GM18502 (cell line): Measurements from ENCODE around the gene CNPY1.
A peak's percentile ranks its signal among the peaks of the same experiment; 100 is the strongest.
"Not testable (repeated sequence)": the region's sequence is repeated elsewhere in the genome, so short reads cannot be mapped to it uniquely, and the experiment has no call there.

Experiments
- ATAC-seq: cut with Tn5 transposase; IDR thresholded peaks from one replicate; pipeline ENCODE4 v1.9.1; 2021; ENCODE audit warnings: mild to moderate bottlenecking; ENCODE audit not compliant: unreplicated experiment, poor library complexity

CNPY1 gene

DNA sequence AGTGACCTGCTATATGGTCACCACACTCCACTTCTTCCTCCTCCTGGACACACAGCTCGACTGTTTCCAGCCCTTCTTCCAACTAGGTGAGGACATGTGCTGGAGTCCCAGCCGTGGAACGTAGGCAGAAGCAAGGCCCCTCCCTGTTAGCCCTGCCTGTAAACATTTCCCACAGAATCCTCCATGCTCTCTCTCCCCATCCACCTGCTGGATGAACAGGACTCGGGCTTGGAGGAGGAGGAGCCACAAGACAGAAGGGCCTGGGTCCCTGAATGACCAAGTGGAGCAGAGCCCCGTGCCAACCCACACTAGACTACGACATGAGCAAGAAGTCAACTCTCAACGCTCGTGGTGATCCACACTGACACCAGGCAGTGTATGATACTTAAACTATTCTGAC lies 9.9 kb downstream of the CNPY1 start:
- no peak for ATAC-seq

DNA sequence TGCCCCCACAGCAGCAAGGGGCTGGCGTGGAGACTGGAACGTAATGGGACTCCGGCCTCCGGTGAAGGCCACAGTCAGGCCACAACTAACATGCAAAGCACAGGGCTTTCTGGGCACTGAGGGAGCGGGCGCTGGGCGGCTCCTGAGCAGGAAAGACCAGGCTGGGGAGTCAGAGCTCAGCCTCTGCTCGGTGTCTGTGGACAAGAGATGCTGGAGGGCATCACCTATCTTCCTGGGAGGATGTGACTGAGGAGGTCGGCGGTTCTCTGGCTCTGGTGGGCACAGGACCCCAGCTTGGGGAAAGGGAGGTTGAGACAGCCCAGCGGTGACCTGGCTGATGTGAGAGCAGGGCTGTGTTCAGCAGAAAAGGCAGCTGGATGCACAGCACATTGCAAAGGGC lies 11.7 kb downstream of the CNPY1 start:
- no peak for ATAC-seq

DNA sequence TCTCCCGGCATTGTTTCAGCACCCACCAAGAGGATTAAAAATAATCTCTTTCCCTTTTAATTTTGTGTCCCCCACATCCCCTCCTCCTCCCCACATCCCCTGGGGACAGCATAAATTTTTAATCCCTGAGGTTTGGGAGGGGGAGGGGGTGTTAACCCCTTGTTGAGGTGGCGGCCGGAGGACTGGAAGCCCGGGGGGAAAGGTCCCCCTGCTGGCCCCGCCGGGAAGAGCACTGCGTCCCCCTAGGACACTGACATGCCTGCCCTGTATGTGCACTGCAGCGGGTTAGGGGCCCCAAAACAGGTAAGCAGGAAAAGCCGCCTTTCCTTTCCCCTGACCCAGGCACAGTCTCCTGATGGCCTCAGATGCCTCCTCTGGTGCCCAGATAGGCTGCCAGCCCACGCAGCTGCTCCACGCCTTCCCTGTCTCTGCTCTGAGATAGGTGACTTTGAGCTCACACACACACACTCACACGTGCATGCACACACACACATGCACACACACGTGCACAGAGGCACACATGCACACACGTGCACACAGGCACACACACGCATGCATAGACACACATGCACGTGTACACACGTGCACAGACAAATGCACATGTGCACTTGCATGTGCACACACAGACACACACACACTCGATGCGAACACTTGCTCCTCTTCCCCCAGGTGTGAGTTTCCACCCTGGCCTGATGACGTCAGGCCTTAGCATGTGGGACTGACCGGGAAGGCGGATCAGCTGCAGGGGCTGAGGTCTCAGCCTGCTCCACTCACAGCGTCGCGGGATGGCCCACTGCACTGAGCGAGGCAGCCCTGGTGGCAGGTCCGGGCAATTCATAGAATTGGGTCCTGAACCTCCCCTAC lies 12.3 kb downstream of the CNPY1 start:
- peak; percentile 70 for ATAC-seq

DNA sequence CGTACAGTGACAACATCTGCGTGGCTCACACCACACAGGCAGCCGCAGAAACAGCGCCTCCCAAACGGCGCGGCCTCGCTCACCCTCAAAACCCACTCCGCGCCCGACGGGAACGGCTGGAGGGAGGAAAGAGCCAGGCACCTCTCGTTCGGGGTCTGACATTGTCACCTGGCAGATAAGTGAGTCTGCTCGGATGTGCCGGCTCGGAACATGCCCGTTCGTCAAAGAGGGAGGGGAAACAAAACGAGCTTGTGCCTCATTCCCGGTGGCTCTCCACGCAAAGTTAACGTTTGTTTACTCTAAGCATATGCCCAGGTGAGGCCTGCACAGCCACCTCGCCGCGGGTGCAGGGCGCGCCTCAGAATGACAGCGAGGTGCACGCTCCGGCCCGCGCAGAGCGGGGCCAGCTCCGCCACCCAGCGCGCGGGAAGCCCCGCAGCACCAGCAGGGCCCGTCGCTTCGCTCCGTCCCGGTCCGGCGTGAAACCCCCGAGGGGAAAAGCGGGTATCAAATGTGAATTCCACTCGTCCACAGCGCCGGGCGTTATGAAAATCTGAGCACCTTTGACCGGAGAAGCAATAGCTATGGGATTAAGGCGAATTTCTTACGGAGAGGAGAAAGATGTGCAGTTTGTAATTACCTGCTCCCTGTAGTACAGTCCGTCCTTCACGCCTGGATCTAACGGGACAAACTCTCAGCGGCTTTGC lies 13.1 kb downstream of the CNPY1 start:
- ATAC-seq, result peak; percentile 15

DNA sequence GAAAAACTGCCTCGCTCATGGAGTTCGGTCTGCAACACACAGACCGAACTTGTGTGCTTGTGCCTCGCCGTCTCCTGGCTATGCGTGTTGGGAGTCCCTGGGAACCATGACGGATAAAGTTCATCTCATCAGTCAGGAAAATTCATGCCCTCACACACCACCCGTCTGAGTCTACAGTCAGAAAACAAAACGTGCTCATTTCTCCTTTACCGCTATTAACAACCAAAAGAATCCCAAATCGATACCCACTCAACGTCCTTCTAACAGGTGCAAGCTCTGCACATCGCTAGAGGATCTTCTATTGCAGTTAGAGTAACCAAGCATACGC lies 13.6 kb downstream of the CNPY1 start:
- ATAC-seq, result peak; percentile 7

DNA sequence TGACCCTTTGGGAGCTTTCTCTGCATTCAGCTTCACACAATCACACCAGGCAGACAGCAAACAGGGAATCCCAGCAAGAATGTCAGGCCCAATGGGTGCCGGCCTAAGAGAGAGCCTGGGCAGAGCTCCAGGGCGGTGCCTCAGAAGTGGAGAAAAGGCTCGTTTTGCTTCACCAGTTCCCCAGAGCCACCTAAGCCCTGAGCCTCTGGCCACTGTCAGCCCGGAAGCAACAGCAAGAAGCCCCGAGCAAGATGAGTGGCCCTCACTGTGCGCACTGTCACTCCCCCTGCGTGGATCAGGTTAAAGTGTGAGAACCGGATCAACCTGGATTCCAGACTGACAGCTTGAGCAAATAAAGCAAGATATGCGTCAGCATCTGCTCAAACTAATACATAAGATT lies 14.7 kb downstream of the CNPY1 start:
- no peak for ATAC-seq

DNA sequence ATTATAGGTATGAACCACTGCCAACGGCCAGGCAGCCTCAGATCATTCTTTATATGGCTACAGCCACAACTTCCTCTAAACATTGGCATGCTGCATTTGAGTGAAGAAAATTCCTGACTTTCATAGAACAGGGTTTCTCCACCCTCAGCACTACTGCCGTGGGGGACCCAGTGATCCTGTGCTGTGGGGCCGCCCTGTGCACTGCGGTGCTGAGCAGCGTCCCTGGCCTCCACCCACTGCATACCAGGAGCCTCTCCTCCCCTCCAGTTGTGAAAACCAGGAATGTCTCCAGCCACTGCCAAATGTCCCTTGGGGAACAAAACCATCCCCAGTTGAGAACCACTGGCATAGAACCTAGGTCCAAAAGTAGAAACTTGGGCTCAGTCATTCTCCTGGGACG lies 15.8 kb downstream of the CNPY1 start:
- ATAC-seq, result no peak

DNA sequence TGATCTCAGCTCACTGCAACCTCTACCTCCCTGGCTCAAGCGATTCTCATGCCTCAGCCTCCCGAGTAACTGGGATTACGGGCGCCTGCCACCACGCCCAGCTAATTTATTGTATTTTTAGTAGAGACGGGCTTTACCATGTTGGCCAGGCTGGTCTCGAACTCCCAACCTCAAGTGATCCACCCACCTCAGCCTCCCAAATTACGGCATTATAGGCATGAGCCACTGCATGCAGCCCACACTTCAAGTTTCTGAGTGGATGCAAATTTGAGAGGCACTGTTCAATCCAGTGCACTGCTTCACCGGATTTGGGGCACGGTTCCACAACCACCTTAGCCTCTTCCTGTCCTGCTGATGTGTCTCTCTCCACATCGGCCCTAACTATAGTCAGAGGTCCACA lies 16.5 kb downstream of the CNPY1 start:
- no peak for ATAC-seq

DNA sequence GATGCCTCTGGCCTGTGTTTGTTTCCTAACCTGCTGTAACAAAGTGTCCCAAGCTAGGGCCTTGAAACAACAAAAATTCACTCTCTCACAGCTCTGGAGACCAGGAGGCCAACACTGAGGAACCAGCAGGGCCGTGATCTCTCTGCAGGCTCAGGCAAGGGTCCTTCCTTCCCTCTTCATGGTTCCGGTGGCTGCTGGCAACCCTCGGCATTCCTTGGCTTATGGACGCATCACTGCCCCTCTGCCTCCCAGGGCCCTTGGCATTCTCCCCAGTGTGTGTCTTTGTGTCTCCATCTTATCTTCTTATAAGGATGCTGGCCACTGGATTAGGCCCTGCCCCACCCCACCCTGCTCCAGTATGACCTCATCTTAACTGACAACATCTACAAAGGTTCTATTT lies 17.0 kb downstream of the CNPY1 start:
- no peak for ATAC-seq

DNA sequence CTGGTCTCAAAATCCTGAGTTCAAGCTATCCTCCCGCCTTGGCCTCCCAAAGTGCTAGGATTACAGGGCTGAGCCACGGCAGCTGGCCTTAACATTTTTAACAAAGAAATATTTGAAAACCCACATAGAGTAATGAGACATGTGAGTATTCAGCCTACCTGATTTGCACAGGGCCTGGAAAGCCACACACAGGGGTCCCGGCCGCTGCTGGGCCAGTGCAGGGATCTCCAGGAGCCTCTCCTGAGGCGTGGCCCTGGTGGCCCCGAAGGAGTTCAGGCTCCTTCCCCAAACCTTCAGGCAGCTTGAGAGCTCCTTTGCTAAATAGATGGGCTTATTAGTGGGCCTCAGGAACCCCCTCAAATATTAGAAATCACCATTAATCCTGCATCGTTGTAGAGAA lies 18.7 kb downstream of the CNPY1 start:
- ATAC-seq, result no peak

DNA sequence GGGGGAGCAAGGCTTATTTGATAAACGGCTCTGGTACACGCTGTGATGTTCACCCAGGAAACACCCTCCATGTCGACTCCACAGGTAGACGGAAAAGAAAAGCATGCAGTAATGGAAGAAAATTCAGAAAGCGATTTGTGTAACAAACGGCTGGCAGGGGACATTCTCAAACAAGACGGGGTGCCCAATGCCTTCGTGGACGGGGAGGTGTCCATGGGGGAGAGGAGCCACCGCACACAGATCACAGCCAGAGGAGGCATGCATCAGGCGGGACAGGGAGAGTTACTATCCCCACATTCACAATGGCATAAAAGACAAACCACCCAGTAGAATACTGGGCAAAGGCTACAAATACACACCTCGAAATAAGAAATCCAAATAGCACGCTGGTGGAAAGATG lies 20.1 kb downstream of the CNPY1 start:
- ATAC-seq, result no peak

DNA sequence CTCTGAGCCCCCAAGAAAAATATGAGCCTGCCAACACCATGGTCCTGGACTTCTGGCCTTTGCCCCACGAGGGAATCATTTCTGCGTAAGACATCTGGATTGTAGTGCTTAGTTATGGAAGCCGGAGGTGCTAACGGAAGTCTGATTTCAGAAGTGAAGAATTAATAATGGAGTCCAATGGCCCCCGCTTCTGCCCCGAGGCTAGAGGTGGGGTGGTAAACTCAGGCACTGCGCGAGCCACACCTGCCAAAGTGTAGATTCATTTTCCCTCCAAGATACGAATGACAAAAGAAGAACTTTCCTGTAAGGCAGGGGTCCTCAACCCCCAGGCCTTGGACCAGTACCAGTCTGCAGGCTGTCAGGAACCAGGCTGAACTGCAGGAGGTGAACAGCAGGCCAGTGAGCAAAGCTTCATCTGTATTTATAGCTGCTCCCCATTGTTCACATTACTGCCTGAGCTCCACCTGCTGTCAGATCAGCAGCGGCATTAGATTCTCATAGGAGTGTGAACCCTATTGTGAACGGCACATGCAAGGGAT lies 22.3 kb downstream of the CNPY1 start:
- no peak for ATAC-seq

DNA sequence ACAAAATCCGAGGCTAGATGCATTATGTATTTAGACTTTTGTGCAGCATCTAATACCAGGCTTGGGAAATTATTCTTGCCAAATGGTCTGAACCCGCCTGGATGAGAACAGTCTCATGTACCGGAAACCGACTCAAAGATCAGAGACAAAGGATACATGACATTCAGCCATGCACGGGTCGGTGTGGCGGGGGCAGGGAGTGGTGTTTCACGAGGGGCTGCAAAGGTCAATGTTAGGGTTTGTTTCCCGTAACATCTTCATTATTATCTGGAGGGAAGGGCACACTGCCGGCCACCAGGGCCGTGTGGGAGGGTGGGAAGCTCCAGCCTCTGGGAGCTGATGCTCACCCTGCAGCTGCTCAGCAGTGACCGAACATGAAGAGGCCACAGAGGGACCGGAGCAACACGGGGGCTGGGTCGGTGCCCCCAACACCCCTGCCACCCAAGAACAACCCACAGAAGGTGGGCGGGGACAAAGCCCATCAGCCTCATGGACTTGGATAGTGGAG lies 23.1 kb downstream of the CNPY1 start:
- ATAC-seq, result no peak

DNA sequence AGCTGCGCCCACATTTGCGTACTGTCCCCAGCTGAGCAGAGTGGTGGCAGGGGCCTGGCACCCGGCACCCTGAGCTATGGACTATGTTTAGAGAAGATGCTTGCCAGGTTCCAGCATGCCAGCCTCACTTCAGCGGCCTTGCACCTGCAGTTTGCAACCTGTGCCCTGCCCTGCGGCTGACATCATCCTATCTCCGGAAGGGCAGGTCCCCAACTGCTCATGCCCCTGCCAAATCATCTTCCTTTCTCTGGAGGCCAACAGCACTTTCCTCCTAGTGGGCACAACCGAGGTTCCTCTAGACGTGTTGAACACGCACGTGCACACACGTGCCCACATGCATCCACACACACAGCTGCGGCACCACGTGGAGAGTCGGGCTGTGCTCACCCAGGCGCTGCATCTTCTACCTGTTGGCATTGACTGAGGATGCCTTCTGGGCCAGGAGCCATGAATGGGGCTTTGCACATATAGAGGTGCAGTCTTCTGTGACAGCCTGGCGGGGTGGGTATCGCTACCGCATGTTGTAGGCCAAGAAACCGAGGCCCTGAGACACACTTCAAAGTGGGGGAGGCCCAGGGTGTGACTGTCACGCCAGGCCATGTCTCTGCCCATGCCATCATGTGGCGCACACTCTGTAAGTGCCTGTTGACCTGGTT lies 24.5 kb downstream of the CNPY1 start:
- no peak for ATAC-seq

DNA sequence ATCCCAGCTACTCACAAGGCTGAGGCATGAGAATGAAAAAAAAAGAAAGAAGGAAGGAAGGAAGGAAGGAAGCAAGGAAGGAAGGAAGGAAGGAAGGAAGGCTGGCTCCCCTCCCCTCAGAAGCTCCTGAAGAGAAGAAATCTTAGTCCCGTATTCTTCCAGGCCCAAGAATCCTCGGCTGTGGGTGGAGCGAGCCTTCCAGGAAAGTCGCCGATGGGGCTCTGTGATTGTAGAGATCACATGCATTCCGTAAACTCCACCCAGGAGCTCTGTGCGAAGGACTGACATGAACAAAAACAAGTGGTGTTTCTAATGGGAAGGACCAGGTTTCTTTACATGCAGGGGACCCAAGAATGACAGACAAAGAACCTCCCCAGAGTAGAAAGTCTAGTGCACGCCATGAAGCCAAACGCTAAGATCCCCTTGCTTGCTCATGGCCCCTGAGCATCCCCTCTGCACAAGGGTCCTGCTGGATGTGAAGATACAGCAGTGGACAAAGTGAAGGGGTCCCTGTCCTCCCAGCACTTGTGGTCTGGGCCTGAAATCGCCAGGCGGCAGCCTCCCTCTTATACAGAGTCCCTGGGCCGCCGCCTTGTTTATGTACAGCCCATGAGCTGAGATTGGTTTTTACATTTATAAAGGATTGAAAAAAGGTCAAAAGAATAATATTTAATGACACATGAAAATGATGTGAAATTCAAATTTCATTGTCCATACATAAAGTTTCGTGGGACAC lies 25.2 kb downstream of the CNPY1 start:
- ATAC-seq, result no peak

DNA sequence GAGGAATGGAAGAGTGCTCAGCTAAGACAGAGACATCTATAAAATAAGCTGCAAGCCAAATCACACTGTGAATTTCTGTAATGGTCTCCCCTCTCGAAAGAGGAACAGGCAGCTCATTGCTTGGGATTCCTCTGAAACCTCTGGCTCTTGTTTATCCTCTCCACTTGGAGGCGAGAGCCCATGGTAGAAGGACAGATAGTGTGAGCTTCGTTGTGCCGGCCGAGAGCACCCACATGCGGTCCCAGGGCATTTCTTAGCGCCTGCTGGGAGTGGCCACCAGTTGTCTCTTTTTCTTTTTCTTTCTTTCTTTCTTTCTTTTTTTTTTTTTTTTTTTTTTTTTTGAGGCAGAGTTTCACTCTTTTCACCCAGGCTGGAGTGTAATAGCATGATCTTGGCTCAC lies 26.2 kb downstream of the CNPY1 start:
- ATAC-seq, result no peak

DNA sequence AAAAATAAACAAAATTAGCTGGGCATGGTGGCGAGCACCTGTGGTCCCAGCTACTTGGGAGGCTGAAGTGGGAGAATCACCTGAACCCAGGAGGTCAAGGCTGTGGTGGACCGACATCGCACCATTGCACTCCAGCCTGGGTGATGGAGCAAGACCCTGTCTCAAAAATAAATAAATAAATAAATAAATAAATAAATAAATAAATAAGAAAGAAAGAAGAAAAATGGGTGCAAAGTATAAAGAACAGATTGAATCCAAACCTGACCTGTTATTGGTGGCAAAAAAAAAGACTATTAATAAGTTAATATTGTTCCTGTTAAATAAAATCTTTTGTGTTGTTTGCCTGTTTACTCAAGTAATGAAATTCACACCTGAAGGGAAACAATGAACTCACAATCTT lies 27.0 kb downstream of the CNPY1 start:
- not testable (repeated sequence) for ATAC-seq

DNA sequence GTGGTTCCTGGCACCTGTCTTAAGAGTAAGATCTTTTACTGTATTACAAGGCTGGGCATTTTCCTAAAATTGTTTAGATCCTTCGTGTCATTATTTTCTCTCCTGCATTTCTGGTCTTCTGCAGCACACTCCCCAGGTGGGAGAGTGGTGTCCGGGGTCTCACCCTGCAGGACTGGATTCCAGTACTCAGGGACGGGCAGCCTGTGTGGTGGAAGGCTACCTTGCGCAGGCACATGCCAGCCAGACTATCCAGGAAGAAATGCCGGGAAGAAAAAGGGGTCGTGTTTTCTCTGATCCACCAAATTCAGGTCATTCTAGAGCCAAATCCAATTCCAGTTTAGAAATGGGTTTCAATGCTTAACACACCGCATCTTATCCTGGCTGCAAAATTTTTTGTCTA lies 27.7 kb downstream of the CNPY1 start:
- no peak for ATAC-seq

DNA sequence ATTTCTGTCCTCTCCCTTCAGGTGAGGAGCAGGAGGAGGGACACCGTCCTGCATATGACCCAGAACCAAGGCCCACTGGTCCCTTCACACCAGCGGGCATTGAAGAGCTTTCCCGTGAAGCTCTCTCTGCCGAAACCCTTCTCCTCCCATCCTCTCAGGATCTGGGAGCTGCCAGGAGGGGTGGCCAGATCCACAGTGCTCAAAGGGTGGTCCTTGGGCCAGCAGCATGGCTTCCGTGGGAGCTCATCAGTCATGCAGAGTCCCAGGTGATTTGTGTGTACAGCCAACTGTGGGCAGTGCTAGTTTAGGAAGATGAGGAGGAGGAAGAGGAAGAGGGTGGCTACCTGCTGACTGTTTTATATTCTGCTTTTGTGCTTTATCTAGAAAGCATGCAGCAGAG lies 28.4 kb downstream of the CNPY1 start:
- ATAC-seq, result no peak

DNA sequence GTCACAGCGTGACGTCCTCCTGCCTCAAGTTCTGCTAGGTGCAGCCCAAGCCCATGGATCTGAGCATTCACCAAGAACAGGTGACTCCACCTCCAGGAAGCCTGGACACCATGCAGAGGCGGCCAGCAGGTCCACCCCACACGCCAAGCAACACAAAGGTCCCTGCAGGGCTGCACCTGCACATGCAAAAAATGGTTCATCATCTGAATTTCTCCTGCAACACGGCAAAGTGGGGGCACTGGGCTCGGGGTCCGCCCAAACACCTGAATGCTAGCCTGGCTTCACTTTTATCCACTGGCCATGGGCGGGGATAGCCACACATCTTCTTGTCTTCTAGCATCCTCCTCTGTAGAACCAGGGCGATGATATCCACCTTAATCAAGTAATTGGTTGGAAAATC lies 28.9 kb downstream of the CNPY1 start:
- no peak for ATAC-seq
